Stimulated activated CD8-positive, alpha-beta memory T cell treated with anti-CD3 and anti-CD28 coated beads, Interleukin-15, amount 100 ng/mL, for 24 hours (primary cell): ENCODE results near the gene PKD1L1.
"Not testable (repeated sequence)": the region's sequence is repeated elsewhere in the genome, so short reads cannot be mapped to it uniquely, and the experiment has no call there.

ENCODE experiments used
- DNase-seq: peaks from one replicate; pipeline ENCODE4 v3.0.0-alpha.2; 2020; ENCODE audit warnings: low read depth

PKD1L1 gene

DNA sequence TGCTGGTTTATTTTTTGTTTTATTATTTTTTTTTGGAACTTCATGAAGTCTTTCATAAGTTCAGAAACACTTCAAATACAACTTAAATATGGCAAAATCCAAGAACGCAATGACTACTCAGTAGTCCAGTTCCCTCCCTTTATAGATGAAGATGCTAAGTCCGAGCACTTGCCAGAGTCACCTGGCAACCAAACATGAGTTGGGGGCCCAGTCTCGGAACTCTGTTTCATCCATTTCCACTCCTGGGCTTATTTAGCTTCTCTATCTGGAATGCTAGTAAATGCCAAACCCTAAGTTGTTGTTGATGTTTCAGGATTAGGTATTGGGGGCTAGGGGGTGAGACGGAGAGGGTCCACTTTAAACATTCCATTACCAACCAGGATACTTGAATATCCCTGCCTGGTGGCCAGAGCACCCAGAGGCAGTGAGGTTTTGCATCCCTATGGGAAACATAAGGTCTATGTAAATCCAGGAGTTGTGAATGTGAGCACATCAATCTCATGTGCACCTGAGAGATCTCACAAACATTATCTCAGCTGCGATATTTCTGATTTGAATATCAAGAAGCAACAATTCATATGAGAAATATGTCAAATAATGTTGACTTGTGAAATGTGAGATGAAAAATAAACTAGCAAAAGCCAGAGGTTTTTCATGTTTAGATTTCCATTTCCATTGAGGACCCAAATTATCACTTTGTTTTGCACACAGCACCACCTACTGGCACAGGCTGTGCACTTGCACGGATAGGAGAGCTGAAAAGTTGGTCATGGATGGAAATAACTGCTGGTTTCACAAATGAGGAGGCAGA lies 129.3 kb downstream of the PKD1L1 start:
- DNase-seq = no peak

GRCh38 chr7:47817917-47818316 lies 130.3 kb downstream of the PKD1L1 start:
- no peak for DNase-seq

GRCh38 chr7:47816647-47817046 lies 131.6 kb downstream of the PKD1L1 start:
- no peak for DNase-seq

- no peak for DNase-seq
Measured at GRCh38 chr7:47815867-47816266, 132.4 kb downstream of the PKD1L1 start.

- no peak for DNase-seq
Measured at GRCh38 chr7:47814905-47815613, 133.2 kb downstream of the PKD1L1 start.

DNA sequence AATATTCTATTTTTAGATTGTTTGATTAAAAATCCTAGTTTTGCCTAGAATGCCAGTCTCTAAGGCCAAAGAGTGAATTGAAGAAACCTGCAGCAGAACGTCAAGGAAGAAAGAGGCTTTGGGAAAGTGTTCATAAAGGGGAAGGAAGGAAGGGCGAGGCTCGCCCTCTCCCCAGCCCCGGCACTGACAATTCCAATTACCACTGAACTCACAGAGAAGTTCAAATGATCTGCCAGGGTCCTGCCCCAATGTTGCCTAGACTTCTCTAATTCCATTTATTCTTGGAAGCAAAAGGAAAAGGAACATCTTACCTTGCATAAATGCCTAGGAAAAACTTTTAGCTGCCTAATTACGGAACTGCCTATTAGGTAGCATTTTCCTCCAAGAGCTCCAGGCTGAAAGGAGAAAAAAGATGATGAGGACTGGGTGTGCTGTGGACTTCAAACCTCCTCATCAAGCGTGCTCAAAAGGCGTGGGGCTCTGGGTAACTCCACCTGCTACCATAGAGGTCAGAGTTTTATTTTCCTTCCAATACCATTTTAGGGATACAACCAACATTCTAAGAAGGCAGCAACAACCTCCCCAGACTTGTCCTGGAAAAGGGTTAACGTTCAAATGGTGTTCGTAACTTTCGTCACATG lies 134.5 kb downstream of the PKD1L1 start:
- DNase-seq = no peak

DNA sequence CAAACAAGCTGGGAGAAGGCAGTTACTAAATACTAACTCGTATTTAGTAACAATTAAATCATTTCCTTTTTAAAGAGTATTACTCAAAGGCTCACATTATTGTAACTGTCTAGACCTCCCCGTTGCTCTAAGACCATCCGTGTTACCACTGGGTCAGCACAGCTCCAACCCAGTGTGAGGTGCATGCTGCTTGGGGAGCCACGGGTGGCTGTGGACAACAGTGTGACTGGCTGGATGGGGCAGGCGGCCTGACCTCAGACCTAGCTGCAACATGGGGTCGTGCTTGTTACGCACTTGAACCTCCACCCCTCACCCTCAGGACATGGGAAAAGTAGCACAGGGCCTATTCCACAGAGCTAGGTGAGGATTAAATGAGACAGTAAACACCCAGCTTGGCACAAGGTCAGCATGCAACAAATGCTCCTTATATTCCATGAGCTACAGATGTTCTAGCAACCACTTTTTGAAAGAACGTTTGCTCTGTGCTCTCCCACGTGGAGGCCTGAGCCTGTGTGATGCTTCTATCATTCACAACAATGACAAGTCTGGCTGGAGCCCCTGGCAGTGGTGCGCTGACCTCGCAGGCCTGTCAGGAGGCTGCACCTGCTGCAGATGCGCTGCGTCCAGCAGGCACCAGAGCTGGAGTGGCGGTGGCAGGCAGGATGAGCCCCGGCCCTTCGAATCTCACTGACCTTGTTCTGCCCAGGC lies 135.7 kb downstream of the PKD1L1 start:
- no peak for DNase-seq

DNA sequence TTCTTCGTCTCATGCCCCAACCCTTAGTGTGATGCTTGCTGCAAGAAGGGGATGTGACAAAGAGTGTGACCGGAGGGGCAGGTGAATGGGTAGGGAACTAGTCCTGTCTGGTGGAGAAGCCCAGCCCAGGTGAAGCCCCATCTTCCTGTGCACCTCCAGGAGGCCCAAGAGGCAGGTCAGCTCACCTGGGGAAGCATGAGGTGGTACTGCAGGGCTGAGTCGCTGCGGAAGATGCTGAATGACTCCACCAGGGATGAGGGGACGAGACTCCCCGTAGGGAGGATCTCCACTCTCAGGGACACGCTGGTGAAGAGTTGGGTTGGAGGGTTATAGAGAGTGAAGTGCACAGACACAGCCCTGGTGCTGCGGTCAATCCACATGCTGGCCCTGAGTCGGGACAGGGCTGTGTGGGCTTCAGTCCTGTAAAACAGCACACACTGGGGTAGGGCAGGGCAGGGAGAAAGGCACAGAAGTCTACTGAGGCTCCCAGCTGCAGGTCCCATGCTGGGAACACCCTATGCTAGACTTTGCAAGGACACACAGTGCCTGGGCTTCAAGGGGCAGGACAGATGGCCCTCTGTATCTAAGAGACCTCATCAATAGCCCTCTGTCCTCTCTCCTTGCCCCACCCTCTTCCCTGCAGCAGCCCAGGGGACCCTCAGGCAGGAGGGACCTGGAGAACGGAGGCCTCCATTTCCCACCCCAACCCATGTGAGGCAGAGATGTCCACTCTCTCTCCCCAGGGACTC lies 136.5 kb downstream of the PKD1L1 start:
- DNase-seq = no peak

DNA sequence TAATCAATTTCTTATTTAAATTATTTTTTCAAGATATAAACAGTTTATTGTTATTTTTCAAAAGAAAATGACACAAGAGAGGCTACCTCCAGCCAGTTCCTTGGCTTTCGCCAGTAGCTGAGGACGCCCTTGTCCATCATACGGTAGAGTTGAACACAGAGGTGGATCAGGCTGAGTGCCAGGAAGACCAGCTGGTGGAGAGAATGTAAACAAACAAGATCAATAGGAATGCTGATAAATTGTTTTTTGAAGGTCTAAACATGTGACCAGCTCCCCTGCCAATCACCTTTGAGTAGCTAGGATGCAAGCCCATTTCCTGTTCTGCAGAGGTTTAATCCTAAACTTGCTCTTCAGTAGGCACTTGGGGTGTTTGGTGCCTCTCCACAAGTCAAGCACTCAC lies 138.9 kb downstream of the PKD1L1 start:
- no peak for DNase-seq

DNA sequence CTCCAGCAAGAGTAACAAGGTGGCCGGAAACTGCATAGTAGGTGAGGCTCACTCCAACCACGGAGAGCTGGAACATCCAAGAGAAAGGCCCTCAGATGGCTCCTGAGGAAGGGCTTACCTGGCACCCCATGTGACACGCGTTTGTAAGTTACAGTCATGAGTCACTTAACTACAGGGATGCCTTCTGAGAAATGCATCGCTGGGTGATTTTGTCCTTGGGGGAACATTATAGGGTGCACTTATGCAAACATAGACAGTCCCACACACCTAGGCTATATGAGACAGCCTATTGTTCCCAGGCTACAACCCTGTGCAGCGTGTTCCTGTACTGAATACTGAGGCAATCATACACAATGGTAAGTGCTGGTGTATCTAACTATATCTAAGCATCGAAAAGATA lies 139.9 kb downstream of the PKD1L1 start:
- no peak for DNase-seq

DNA sequence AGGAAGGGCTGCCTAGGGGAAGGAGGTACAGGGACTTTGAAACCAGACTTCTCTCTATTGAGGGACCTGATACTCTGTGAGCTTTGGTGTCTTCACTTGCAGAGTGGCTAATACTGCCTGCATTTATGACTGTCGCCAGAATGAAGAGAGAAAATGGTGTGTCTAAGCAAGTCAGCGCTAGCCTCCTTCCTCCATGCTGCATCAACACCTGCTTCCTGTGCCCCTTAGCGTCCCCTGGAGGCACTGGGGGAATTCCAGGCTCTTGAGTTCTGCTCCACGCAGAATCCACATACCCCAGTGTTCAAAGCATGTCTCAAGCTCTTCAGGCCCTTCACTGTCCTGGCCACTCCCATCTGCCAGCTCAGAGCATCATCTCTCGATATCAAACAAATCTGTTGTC lies 140.5 kb downstream of the PKD1L1 start:
- DNase-seq = no peak

DNA sequence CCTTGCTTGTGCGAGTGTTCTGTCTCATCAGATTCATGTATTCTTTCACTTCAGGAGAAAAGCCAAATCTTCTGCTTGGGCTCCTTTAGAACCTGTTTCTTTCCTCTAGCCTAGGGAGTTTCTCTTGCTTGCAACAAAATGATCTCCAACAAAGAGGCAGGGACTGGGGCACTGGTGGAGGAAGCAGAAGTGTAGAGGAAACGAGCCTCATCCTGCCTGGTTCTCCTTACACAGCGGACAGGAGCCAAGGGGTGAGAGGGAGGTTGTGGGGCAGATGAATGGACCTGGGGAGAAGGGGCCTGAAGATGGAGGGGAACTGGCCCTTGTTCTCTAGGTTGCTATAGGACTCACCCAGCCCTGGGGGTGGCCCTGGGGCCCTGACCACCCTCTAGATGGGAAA lies 141.1 kb downstream of the PKD1L1 start:
- DNase-seq = no peak

DNA sequence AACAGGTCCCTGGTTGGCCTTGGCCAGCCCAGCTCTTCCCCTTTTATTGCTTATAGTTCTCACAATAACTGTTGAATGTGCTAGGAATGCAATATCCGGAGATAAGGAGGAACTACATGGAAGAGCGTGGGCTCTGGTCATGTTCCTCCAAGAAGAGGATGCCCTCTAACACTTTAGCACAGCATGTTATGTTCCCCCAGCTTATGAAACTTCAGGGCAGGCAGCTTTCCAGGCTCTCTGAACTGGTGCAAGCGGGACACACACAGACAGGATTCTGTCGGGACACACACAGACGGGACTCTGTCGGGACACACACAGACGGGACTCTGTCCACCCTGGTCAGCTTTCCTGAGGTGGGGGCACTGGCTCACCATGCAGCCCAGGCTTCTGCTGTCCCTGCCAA lies 141.6 kb downstream of the PKD1L1 start:
- no peak for DNase-seq

GRCh38 chr7:47804767-47805545 lies 143.3 kb downstream of the PKD1L1 start:
- no peak for DNase-seq

DNA sequence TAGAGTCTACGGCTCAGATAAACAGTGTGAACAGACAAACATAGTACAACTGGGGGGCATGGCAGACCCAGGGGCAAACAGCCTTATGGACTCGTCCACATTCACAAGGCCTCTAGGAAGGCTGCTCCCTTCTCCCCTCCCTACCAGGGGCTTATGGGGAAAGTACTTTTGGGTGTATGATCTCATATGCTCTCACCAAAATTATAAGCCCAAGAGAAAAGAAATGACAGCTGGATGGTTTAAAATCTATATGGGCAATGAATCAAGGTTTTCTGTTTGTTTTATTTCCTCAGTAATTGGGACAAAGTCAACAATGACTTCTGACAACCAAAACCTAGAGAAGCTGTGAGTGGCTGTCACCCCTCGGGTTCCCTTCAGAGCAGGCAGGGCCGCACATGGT lies 144.4 kb downstream of the PKD1L1 start:
- DNase-seq = no peak

- DNase-seq = no peak
Measured at GRCh38 chr7:47803025-47803424, 145.2 kb downstream of the PKD1L1 start.

- DNase-seq = no peak
Measured at GRCh38 chr7:47801423-47801822, 146.8 kb downstream of the PKD1L1 start.

GRCh38 chr7:47799524-47799923 lies 148.7 kb downstream of the PKD1L1 start:
- no peak for DNase-seq

DNA sequence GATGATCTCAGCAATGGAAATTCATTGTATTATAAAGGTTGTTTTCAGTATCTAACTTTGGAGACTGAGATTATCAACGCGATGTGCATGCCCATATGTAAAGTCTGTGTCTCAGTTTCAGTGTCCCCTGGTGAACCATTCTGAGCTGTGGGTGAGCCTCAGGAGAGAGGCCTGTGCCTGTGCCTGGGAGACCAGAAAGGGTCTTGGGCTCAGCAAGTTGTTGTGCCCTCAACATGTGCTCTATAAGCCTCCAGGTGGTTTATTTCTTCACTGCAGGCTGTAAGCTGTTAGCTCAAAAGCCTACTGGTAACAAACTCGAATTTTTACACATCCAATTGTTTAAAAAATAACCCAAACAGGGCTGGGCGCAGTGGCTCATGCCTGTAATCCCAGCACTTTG lies 151.9 kb downstream of the PKD1L1 start:
- no peak for DNase-seq

DNA sequence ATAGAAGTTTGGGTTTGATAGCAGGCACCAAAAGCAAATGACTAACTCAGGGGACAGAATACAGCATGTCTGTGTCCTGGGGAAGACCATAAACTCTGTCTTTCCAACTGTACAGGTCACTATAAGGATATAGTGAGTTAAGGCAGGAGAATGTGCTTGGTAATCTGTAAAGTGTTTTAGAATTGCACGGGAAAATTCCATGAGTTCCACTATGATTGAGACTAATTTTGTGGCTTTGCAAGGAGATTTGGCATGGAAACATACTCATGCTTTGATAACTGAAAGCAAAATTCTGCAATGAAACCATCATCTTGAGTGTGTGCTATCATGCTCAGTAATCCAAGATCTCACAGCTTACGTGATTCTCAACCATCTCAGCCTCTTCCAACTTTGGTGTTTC lies 152.6 kb downstream of the PKD1L1 start:
- DNase-seq = no peak

- DNase-seq = not testable (repeated sequence)
Measured at GRCh38 chr7:47795126-47795525, 153.1 kb downstream of the PKD1L1 start.
